Ishikawa (cell line): ENCODE data around the gene IRF6.

Experiments
- CEBPB ChIP-seq: IDR thresholded peaks from 2 replicates; pipeline ENCODE4 v1.6.1; 2012
- CREB1 ChIP-seq: IDR thresholded peaks from 2 replicates; pipeline ENCODE4 v1.6.1; 2012; ENCODE audit warnings: low read depth
- EGR1 ChIP-seq: IDR thresholded peaks from 2 replicates; pipeline ENCODE4 v1.6.1; 2012
- EP300 ChIP-seq: IDR thresholded peaks from 2 replicates; pipeline ENCODE4 v1.6.1; 2012; ENCODE audit warnings: borderline replicate concordance
- FOXM1 ChIP-seq: IDR thresholded peaks from 2 replicates; pipeline ENCODE4 v1.6.1; 2012; ENCODE audit warnings: low read depth, borderline replicate concordance
- MAX ChIP-seq: IDR thresholded peaks from 2 replicates; pipeline ENCODE4 v1.6.1; 2012
- NFIC ChIP-seq: IDR thresholded peaks from 2 replicates; pipeline ENCODE4 v1.6.1; 2012
- RAD21 ChIP-seq: IDR thresholded peaks from 2 replicates; pipeline ENCODE4 v1.6.1; 2012; ENCODE audit warnings: low read depth
- REST ChIP-seq: IDR thresholded peaks from 2 replicates; pipeline ENCODE4 v1.6.1; 2012; ENCODE audit warnings: low read depth, mild to moderate bottlenecking
- TAF1 ChIP-seq: IDR thresholded peaks from 2 replicates; pipeline ENCODE4 v1.6.1; 2012; ENCODE audit warnings: low read depth, mild to moderate bottlenecking
- TCF12 ChIP-seq: IDR thresholded peaks from 2 replicates; pipeline ENCODE4 v1.6.1; 2012; ENCODE audit warnings: low read depth
- TEAD4 ChIP-seq: IDR thresholded peaks from 2 replicates; pipeline ENCODE4 v1.6.1; 2012
- USF1 ChIP-seq: IDR thresholded peaks from 2 replicates; pipeline ENCODE4 v1.6.1; 2012
- YY1 ChIP-seq: IDR thresholded peaks from 2 replicates; pipeline ENCODE4 v1.6.1; 2012; ENCODE audit warnings: low read depth
- ZBTB7A ChIP-seq: IDR thresholded peaks from 2 replicates; pipeline ENCODE4 v1.6.1; 2012; ENCODE audit warnings: low read depth

IRF6 gene

GRCh38 chr1:209820986-209821385 is 15.0 kb upstream of the IRF6 start:
- TF ChIP-seq CREB1 (no peak), TEAD4 (no peak), RAD21 (no peak), NFIC (no peak), ZBTB7A (no peak), FOXM1 (no peak), EP300 (no peak), EGR1 (no peak), YY1 (no peak), REST (no peak), MAX (no peak), TAF1 (no peak), TCF12 (no peak), CEBPB (no peak)

- no peak for TF ChIP-seq ZBTB7A
- TF ChIP-seq CREB1, result no peak
- TF ChIP-seq TEAD4, result no peak
- TF ChIP-seq EP300, result no peak
- no peak for TF ChIP-seq FOXM1
- TF ChIP-seq TAF1, result no peak
- TF ChIP-seq YY1, result no peak
- TF ChIP-seq EGR1, result no peak
- no peak for TF ChIP-seq REST
- no peak for TF ChIP-seq TCF12
- no peak for TF ChIP-seq MAX
- no peak for TF ChIP-seq USF1
- TF ChIP-seq CEBPB, result no peak
- TF ChIP-seq NFIC, result no peak
- TF ChIP-seq RAD21, result no peak
Measured at GRCh38 chr1:209819058-209819457, 13.1 kb upstream of the IRF6 start.

- TF ChIP-seq CREB1, result no peak
- no peak for TF ChIP-seq USF1
- TF ChIP-seq RAD21, result no peak
- no peak for TF ChIP-seq ZBTB7A
- TF ChIP-seq TEAD4, result no peak
- no peak for TF ChIP-seq TCF12
- no peak for TF ChIP-seq NFIC
- TF ChIP-seq EP300, result no peak
- TF ChIP-seq EGR1, result no peak
- no peak for TF ChIP-seq REST
- TF ChIP-seq YY1, result no peak
- TF ChIP-seq FOXM1, result no peak
- TF ChIP-seq CEBPB, result no peak
- TF ChIP-seq TAF1, result no peak
- no peak for TF ChIP-seq MAX
Measured at GRCh38 chr1:209817691-209818090, 11.7 kb upstream of the IRF6 start.

- TF ChIP-seq USF1 (no peak), CEBPB (no peak), FOXM1 (no peak), TCF12 (no peak), ZBTB7A (no peak), EP300 (no peak), REST (no peak), MAX (no peak), NFIC (no peak), TAF1 (no peak), RAD21 (no peak), CREB1 (no peak), EGR1 (no peak), TEAD4 (no peak), YY1 (no peak)
Measured at GRCh38 chr1:209816923-209817322, 11.0 kb upstream of the IRF6 start.
